ENCODE data around the gene ZNF155. TPM values are rescaled to one million over a fixed set of nuclear protein-coding genes. Genes with fewer than 3 reads are reported as not detected.

ZNF155 gene
- total and polyA plus RNA-seq, 10 of the 15 experiments (the other 5 are each of a cell fraction or from before 2014, with no cell fraction given) = 2.4 to 12.2 (median 5.6) TPM

GRCh38 chr19:44010468-44010867 lies 26.5 kb downstream of the ZNF155 start:
- POLR2A ChIA-PET = no interaction called here
- no peaks in the 10 kb centered on the region for H3K27me3 ChIP-seq (replicated peaks in 1 of 2; ENCODE audit: control insufficient read depth in 2 of 2, insufficient read depth in 2 of 2, low read length in 1 of 2)
- WGBS (ENCODE audit: insufficient coverage, insufficient replicate concordance, low lambda C conversion rate, missing lambda C conversion rate) = 78% methylated on average over 5 of the region's 5 CpGs
- H3K9me3 ChIP-seq (replicated peaks; ENCODE audit: control insufficient read depth, insufficient read depth, low read length) = peaks cover 28% of the 10 kb centered on the region
- no TSS peak for BruUV-seq (replicated peaks)
- intact Hi-C loops (cut with micrococcal nuclease; ENCODE audit: unreplicated experiment) (no loop called here), in situ Hi-C loops (cut with MboI) (no loop called here)
- H3K36me3 ChIP-seq (ENCODE audit: control insufficient read depth in 2 of 2, insufficient read depth in 2 of 2, low read length in 1 of 2) = peaks cover 8 to 37% of the 10 kb centered on the region in 2 experiments
- SMC1A ChIA-PET (ENCODE audit: uncharacterized antibody, unreplicated experiment) = no interaction called here
- ATAC-seq (no peak), DNase-seq (ENCODE audit: low read depth, low spot score) (no peak), FAIRE-seq (no peak)
- H3K4me2 ChIP-seq (ENCODE audit: control insufficient read depth, insufficient read depth) = no peak overlapping the region
- no peak overlapping the region for H2AFZ ChIP-seq (ENCODE audit: control insufficient read depth, low read depth, low read length)
- no peaks in the 10 kb centered on the region for H3K79me2 ChIP-seq (ENCODE audit: control insufficient read depth, insufficient read depth, low read length)
- H3K4me3 ChIP-seq = no peak overlapping the region
- no peaks in the 10 kb centered on the region for H4K20me1 ChIP-seq (ENCODE audit: control insufficient read depth, insufficient read depth)
- H3K9ac ChIP-seq (ENCODE audit: control insufficient read depth, insufficient read depth, low read length) = no peak overlapping the region
- RAD21 ChIA-PET (ENCODE audit: unreplicated experiment) = no interaction called here
- TF ChIP-seq SMARCA5 (IDR thresholded peaks at IDR 0.05) = no peak
- TF ChIP-seq EGR1 (IDR thresholded peaks at IDR 0.05; ENCODE audit: borderline replicate concordance in 1 of 2, low read depth in 2 of 2, low read length in 2 of 2) = no peak
- 0 out of 2 replicates have a peak, but pooled peaks have one; percentile 50 for TF ChIP-seq ZNF217 (IDR thresholded peaks at IDR 0.05)
- peak; percentile 91; the same call in 1 of the 2 replicates for TF ChIP-seq CBX5 (IDR thresholded peaks at IDR 0.05; ENCODE audit: low read depth)
- TF ChIP-seq ZBTB4 (CRISPR knock-in tag; IDR thresholded peaks at IDR 0.05) = no peak
- TF ChIP-seq TCF7 (IDR thresholded peaks at IDR 0.05; ENCODE audit: borderline replicate concordance) = no peak
- TF ChIP-seq KLF5 (IDR thresholded peaks at IDR 0.05; ENCODE audit: partially characterized antibody) = peak; percentile 84
- TF ChIP-seq BCLAF1 (IDR thresholded peaks at IDR 0.05) = no peak
- TF ChIP-seq ATF2 (IDR thresholded peaks at IDR 0.05; ENCODE audit: low read length) = no peak
- TF ChIP-seq CEBPZ (IDR thresholded peaks at IDR 0.05; ENCODE audit: low read depth, low read length) = no peak
- no peak for TF ChIP-seq CHD4 (IDR thresholded peaks at IDR 0.05)
- no peak for TF ChIP-seq STAT1 (conservative IDR thresholded peaks at IDR 0.05)
- no peaks in the 10 kb centered on the region for H3K4me1 ChIP-seq (ENCODE audit: control insufficient read depth, insufficient read depth, low read length)
- CTCF ChIA-PET = interaction anchor here (1.2 kb wide), 1 partner anchor 63 kb away, joined by 3 read pairs; no protein-coding TSS in a partner anchor
- H3K27ac ChIP-seq (ENCODE audit: control insufficient read depth, insufficient read depth) = no peak overlapping the region
